HUES48 (cell line): ENCODE measurements around the gene AIG1.
"Not testable (repeated sequence)": the region's sequence is repeated elsewhere in the genome, so short reads cannot be mapped to it uniquely, and the experiment has no call there.

Experiments
- H3K27ac ChIP-seq: one replicate; pipeline ENCODE4 v1.7.0; 2013; ENCODE audit warnings: low read depth, low read length, inconsistent platforms
- H3K27me3 ChIP-seq: 2 replicates; pipeline ENCODE4 v1.6.1; 2013; ENCODE audit warnings: mild to moderate bottlenecking, low read length; ENCODE audit not compliant: control insufficient read depth, insufficient read depth
- H3K36me3 ChIP-seq: 2 replicates; pipeline ENCODE4 v1.6.1; 2013; ENCODE audit warnings: low read length; ENCODE audit not compliant: control insufficient read depth, insufficient read depth
- H3K4me1 ChIP-seq: 2 replicates; pipeline ENCODE4 v1.6.1; 2013; ENCODE audit warnings: mild to moderate bottlenecking, low read length; ENCODE audit not compliant: control insufficient read depth, insufficient read depth
- H3K4me3 ChIP-seq: 2 replicates; pipeline ENCODE4 v1.5.1; 2013; ENCODE audit warnings: mild to moderate bottlenecking, low read depth, low read length
- H3K9ac ChIP-seq: 2 replicates; pipeline ENCODE4 v1.6.1; 2013; ENCODE audit warnings: mild to moderate bottlenecking, low read depth, low read length, moderate library complexity
- H3K9me3 ChIP-seq: 2 replicates; pipeline ENCODE4 v1.6.1; 2013; ENCODE audit warnings: low read length; ENCODE audit not compliant: control insufficient read depth, insufficient read depth

The AIG1 gene

GRCh38 chr6:143165315-143165855 is 104.7 kb downstream of the AIG1 start:
- Histone ChIP-seq H3K36me3 (peaks cover 17% of the 10 kb centered on the region), H3K27me3 (no peaks in the 10 kb centered on the region), H3K4me1 (no peaks in the 10 kb centered on the region), H3K27ac (no peak overlapping the region), H3K4me3 (no peak overlapping the region), H3K9ac (no peak overlapping the region), H3K9me3 (no peaks in the 10 kb centered on the region)

GRCh38 chr6:143166247-143166695 is 105.6 kb downstream of the AIG1 start:
- Histone ChIP-seq H3K27ac (no peak overlapping the region), H3K4me1 (no peaks in the 10 kb centered on the region), H3K4me3 (no peak overlapping the region), H3K36me3 (peaks cover 17% of the 10 kb centered on the region), H3K27me3 (no peaks in the 10 kb centered on the region), H3K9me3 (no peaks in the 10 kb centered on the region), H3K9ac (no peak overlapping the region)

- H3K27ac ChIP-seq = no peak overlapping the region
- no peak overlapping the region for H3K9ac ChIP-seq
- no peaks in the 10 kb centered on the region for H3K4me1 ChIP-seq
- H3K4me3 ChIP-seq = no peak overlapping the region
- peaks cover 17% of the 10 kb centered on the region for H3K36me3 ChIP-seq
- peaks cover 5% of the 10 kb centered on the region; the same call in 1 of the 2 replicates for H3K9me3 ChIP-seq
- H3K27me3 ChIP-seq = no peaks in the 10 kb centered on the region
Observed at GRCh38 chr6:143167224-143167623, 106.5 kb downstream of the AIG1 start.

- H3K4me3 ChIP-seq, H3K27me3 ChIP-seq, H3K27ac ChIP-seq, H3K4me1 ChIP-seq, H3K9ac ChIP-seq, H3K9me3 ChIP-seq: not testable (repeated sequence)
- H3K36me3 ChIP-seq = peaks cover 17% of the 10 kb centered on the region
Observed at GRCh38 chr6:143168396-143168816, 107.7 kb downstream of the AIG1 start.

GRCh38 chr6:143169440-143169839 is 108.8 kb downstream of the AIG1 start:
- peaks cover 5% of the 10 kb centered on the region; the same call in 1 of the 2 replicates for H3K9me3 ChIP-seq
- no peak overlapping the region for H3K4me3 ChIP-seq
- peaks cover 17% of the 10 kb centered on the region for H3K36me3 ChIP-seq
- H3K27ac ChIP-seq = no peak overlapping the region
- no peaks in the 10 kb centered on the region for H3K4me1 ChIP-seq
- no peaks in the 10 kb centered on the region for H3K27me3 ChIP-seq
- H3K9ac ChIP-seq = no peak overlapping the region

- no peaks in the 10 kb centered on the region for H3K4me1 ChIP-seq
- H3K9me3 ChIP-seq = peaks cover 8% of the 10 kb centered on the region
- H3K27ac ChIP-seq = no peak overlapping the region
- H3K36me3 ChIP-seq = peaks cover 6% of the 10 kb centered on the region; the same call in 1 of the 2 replicates
- H3K9ac ChIP-seq = no peak overlapping the region
- H3K4me3 ChIP-seq = no peak overlapping the region
- no peaks in the 10 kb centered on the region for H3K27me3 ChIP-seq
Observed at GRCh38 chr6:143174516-143174915, 113.8 kb downstream of the AIG1 start.

- Histone ChIP-seq H3K9ac (no peak overlapping the region), H3K36me3 (peaks cover 6% of the 10 kb centered on the region; the same call in 1 of the 2 replicates), H3K27me3 (no peaks in the 10 kb centered on the region), H3K27ac (no peak overlapping the region), H3K9me3 (peaks cover 8% of the 10 kb centered on the region), H3K4me1 (no peaks in the 10 kb centered on the region), H3K4me3 (no peak overlapping the region)
Observed at GRCh38 chr6:143174951-143175350, 114.3 kb downstream of the AIG1 start.

- H3K4me3 ChIP-seq = no peak overlapping the region
- H3K36me3 ChIP-seq = peaks cover 6% of the 10 kb centered on the region; the same call in 1 of the 2 replicates
- H3K4me1 ChIP-seq = no peaks in the 10 kb centered on the region
- H3K27ac ChIP-seq = no peak overlapping the region
- peaks cover 8% of the 10 kb centered on the region for H3K9me3 ChIP-seq
- H3K27me3 ChIP-seq = no peaks in the 10 kb centered on the region
- H3K9ac ChIP-seq = no peak overlapping the region
Observed at GRCh38 chr6:143176090-143177021, 115.7 kb downstream of the AIG1 start.

- H3K9me3 ChIP-seq = peaks cover 4% of the 10 kb centered on the region; the same call in 1 of the 2 replicates
- H3K4me1 ChIP-seq = no peaks in the 10 kb centered on the region
- no peak overlapping the region for H3K27ac ChIP-seq
- 0 out of 2 replicates have a peak, but pooled peaks cover 6% of the 10 kb centered on the region for H3K36me3 ChIP-seq
- no peak overlapping the region for H3K4me3 ChIP-seq
- H3K27me3 ChIP-seq = no peaks in the 10 kb centered on the region
- H3K9ac ChIP-seq = no peak overlapping the region
Observed at GRCh38 chr6:143177706-143178105, 117.0 kb downstream of the AIG1 start.

- H3K9me3 ChIP-seq = peaks cover 4% of the 10 kb centered on the region; the same call in 1 of the 2 replicates
- 0 out of 2 replicates have a peak, but pooled peaks cover 6% of the 10 kb centered on the region for H3K36me3 ChIP-seq
- H3K9ac ChIP-seq = no peak overlapping the region
- H3K4me3 ChIP-seq = no peak overlapping the region
- no peaks in the 10 kb centered on the region for H3K4me1 ChIP-seq
- no peaks in the 10 kb centered on the region for H3K27me3 ChIP-seq
- H3K27ac ChIP-seq = no peak overlapping the region
Observed at GRCh38 chr6:143179096-143179495, 118.4 kb downstream of the AIG1 start.
